ENCODE measurements around the gene ALG3.

DNA sequence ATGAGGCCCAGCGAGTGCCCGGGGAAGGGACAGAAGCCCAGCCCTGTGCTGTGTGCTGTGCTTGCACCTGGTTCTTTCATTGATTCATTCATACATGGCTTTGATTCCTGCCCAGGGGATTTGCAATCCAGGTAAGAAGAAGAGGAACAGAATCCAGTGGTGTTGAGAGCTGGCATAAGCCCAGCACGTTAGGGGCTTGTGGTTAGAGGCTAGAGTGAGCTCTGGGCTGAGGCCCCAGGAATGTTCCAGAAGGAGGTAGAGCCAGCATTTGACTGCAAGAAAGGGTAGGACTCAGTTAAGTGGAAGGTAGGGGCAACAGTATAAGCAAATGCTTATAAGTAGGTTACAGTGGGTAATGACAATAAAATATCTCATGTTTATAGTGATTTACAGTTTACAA lies 17.1 kb downstream of the ALG3 start:
- no peak for TF ChIP-seq RBBP5 (IDR thresholded peaks at IDR 0.05; ENCODE audit: borderline replicate concordance, insufficient read depth, low read length, poor library complexity, severe bottlenecking)
- no peak for TF ChIP-seq HCFC1 (IDR thresholded peaks at IDR 0.05; ENCODE audit: low read depth, low read length)
- no peak for TF ChIP-seq ZNF263 (CRISPR knock-in tag; IDR thresholded peaks at IDR 0.05; ENCODE audit: borderline replicate concordance)
- no peak for TF ChIP-seq DIDO1 (tag; IDR thresholded peaks at IDR 0.05; ENCODE audit: low read depth)
- no peak for TF ChIP-seq ZSCAN29 (IDR thresholded peaks at IDR 0.05)
- TF ChIP-seq RB1 (IDR thresholded peaks at IDR 0.05; ENCODE audit: low read depth), result no peak
- TF ChIP-seq, protein P1, sequence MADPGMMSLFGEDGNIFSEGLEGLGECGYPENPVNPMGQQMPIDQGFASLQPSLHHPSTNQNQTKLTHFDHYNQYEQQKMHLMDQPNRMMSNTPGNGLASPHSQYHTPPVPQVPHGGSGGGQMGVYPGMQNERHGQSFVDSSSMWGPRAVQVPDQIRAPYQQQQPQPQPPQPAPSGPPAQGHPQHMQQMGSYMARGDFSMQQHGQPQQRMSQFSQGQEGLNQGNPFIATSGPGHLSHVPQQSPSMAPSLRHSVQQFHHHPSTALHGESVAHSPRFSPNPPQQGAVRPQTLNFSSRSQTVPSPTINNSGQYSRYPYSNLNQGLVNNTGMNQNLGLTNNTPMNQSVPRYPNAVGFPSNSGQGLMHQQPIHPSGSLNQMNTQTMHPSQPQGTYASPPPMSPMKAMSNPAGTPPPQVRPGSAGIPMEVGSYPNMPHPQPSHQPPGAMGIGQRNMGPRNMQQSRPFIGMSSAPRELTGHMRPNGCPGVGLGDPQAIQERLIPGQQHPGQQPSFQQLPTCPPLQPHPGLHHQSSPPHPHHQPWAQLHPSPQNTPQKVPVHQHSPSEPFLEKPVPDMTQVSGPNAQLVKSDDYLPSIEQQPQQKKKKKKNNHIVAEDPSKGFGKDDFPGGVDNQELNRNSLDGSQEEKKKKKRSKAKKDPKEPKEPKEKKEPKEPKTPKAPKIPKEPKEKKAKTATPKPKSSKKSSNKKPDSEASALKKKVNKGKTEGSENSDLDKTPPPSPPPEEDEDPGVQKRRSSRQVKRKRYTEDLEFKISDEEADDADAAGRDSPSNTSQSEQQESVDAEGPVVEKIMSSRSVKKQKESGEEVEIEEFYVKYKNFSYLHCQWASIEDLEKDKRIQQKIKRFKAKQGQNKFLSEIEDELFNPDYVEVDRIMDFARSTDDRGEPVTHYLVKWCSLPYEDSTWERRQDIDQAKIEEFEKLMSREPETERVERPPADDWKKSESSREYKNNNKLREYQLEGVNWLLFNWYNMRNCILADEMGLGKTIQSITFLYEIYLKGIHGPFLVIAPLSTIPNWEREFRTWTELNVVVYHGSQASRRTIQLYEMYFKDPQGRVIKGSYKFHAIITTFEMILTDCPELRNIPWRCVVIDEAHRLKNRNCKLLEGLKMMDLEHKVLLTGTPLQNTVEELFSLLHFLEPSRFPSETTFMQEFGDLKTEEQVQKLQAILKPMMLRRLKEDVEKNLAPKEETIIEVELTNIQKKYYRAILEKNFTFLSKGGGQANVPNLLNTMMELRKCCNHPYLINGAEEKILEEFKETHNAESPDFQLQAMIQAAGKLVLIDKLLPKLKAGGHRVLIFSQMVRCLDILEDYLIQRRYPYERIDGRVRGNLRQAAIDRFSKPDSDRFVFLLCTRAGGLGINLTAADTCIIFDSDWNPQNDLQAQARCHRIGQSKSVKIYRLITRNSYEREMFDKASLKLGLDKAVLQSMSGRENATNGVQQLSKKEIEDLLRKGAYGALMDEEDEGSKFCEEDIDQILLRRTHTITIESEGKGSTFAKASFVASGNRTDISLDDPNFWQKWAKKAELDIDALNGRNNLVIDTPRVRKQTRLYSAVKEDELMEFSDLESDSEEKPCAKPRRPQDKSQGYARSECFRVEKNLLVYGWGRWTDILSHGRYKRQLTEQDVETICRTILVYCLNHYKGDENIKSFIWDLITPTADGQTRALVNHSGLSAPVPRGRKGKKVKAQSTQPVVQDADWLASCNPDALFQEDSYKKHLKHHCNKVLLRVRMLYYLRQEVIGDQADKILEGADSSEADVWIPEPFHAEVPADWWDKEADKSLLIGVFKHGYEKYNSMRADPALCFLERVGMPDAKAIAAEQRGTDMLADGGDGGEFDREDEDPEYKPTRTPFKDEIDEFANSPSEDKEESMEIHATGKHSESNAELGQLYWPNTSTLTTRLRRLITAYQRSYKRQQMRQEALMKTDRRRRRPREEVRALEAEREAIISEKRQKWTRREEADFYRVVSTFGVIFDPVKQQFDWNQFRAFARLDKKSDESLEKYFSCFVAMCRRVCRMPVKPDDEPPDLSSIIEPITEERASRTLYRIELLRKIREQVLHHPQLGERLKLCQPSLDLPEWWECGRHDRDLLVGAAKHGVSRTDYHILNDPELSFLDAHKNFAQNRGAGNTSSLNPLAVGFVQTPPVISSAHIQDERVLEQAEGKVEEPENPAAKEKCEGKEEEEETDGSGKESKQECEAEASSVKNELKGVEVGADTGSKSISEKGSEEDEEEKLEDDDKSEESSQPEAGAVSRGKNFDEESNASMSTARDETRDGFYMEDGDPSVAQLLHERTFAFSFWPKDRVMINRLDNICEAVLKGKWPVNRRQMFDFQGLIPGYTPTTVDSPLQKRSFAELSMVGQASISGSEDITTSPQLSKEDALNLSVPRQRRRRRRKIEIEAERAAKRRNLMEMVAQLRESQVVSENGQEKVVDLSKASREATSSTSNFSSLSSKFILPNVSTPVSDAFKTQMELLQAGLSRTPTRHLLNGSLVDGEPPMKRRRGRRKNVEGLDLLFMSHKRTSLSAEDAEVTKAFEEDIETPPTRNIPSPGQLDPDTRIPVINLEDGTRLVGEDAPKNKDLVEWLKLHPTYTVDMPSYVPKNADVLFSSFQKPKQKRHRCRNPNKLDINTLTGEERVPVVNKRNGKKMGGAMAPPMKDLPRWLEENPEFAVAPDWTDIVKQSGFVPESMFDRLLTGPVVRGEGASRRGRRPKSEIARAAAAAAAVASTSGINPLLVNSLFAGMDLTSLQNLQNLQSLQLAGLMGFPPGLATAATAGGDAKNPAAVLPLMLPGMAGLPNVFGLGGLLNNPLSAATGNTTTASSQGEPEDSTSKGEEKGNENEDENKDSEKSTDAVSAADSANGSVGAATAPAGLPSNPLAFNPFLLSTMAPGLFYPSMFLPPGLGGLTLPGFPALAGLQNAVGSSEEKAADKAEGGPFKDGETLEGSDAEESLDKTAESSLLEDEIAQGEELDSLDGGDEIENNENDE (IDR thresholded peaks at IDR 0.05; ENCODE audit: low read depth, low read length), result no peak

Measured in K562 (cell line).